Measurements from ENCODE around the gene CEP128.

Gene CEP128

GRCh38 chr14:80584744-80585505 lies 356.6 kb downstream of the CEP128 start:
- no peak overlapping the region for H3K27ac ChIP-seq (ENCODE audit: extremely low read depth, low read depth, low read length)
- CTCF ChIA-PET, result interaction anchor here (0.9 kb wide), 1 partner anchor 529 kb away, joined by 3 read pairs; no protein-coding TSS in a partner anchor
- POLR2A ChIA-PET, result no interaction called here
- peak; percentile 59 for TF ChIP-seq FEZF1 (tag by site-specific recombination; IDR thresholded peaks at IDR 0.05)
- no peak for TF ChIP-seq ZNF394 (tag by site-specific recombination; IDR thresholded peaks at IDR 0.05; ENCODE audit: borderline replicate concordance)
- TF ChIP-seq OSR2 (tag by site-specific recombination; IDR thresholded peaks at IDR 0.05), result peak; percentile 30; the same call in 1 of the 2 replicates
- peak; percentile 89 for TF ChIP-seq ZNF664 (tag by site-specific recombination; IDR thresholded peaks at IDR 0.05)
- TF ChIP-seq WT1 (tag by site-specific recombination; IDR thresholded peaks at IDR 0.05), result peak; percentile 48; the same call in 1 of the 2 replicates
- peak; percentile 11; the same call in 1 of the 2 replicates for TF ChIP-seq ZBTB17 (tag by site-specific recombination; IDR thresholded peaks at IDR 0.05)
- no peak for TF ChIP-seq ZNF510 (tag by site-specific recombination; IDR thresholded peaks at IDR 0.05; ENCODE audit: insufficient replicate concordance)
- TF ChIP-seq KLF8 (tag by site-specific recombination; IDR thresholded peaks at IDR 0.05), result no peak
- TF ChIP-seq ZNF362 (tag by site-specific recombination; IDR thresholded peaks at IDR 0.05), result 0 out of 2 replicates have a peak, but pooled peaks have one; percentile 28
- 0 out of 2 replicates have a peak, but pooled peaks have one; percentile 11 for TF ChIP-seq ZXDB (tag by site-specific recombination; IDR thresholded peaks at IDR 0.05)
- TF ChIP-seq ZNF37A (tag by site-specific recombination; IDR thresholded peaks at IDR 0.05), result no peak
- no peak for TF ChIP-seq ZNF138 (tag by site-specific recombination; IDR thresholded peaks at IDR 0.05; ENCODE audit: borderline replicate concordance)
- TF ChIP-seq PRDM6 (tag by site-specific recombination; IDR thresholded peaks at IDR 0.05), result peak; percentile 34; the same call in 1 of the 2 replicates
- peak; percentile 73 for TF ChIP-seq ZNF366 (tag by site-specific recombination; conservative IDR thresholded peaks at IDR 0.05)
- TF ChIP-seq, protein P1, sequence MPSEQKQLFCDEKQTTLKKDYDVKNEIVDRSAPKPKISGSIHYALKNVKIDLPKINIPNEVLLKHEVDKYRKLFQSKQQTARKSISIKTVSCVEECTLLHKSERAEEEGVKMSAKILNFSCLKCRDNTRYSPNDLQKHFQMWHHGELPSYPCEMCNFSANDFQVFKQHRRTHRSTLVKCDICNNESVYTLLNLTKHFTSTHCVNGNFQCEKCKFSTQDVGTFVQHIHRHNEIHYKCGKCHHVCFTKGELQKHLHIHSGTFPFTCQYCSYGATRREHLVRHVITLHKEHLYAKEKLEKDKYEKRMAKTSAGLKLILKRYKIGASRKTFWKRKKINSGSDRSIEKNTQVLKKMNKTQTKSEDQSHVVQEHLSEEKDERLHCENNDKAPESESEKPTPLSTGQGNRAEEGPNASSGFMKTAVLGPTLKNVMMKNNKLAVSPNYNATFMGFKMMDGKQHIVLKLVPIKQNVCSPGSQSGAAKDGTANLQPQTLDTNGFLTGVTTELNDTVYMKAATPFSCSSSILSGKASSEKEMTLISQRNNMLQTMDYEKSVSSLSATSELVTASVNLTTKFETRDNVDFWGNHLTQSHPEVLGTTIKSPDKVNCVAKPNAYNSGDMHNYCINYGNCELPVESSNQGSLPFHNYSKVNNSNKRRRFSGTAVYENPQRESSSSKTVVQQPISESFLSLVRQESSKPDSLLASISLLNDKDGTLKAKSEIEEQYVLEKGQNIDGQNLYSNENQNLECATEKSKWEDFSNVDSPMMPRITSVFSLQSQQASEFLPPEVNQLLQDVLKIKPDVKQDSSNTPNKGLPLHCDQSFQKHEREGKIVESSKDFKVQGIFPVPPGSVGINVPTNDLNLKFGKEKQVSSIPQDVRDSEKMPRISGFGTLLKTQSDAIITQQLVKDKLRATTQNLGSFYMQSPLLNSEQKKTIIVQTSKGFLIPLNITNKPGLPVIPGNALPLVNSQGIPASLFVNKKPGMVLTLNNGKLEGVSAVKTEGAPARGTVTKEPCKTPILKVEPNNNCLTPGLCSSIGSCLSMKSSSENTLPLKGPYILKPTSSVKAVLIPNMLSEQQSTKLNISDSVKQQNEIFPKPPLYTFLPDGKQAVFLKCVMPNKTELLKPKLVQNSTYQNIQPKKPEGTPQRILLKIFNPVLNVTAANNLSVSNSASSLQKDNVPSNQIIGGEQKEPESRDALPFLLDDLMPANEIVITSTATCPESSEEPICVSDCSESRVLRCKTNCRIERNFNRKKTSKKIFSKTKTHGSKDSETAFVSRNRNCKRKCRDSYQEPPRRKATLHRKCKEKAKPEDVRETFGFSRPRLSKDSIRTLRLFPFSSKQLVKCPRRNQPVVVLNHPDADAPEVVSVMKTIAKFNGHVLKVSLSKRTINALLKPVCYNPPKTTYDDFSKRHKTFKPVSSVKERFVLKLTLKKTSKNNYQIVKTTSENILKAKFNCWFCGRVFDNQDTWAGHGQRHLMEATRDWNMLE (tag by site-specific recombination; conservative IDR thresholded peaks at IDR 0.05; ENCODE audit: low read depth), result no peak
- TF ChIP-seq SP7 (tag by site-specific recombination; IDR thresholded peaks at IDR 0.05), result peak; percentile 48; the same call in 1 of the 2 replicates
- H3K36me3 ChIP-seq (ENCODE audit: control insufficient read depth in 2 of 2, insufficient read depth in 1 of 2, low read length in 2 of 2), result no peaks in the 10 kb centered on the region
- H3K9me3 ChIP-seq (ENCODE audit: control insufficient read depth, insufficient read depth, low read depth, low read length), result no peaks in the 10 kb centered on the region
- H3K4me3 ChIP-seq (ENCODE audit: low read depth, low read length), result no peak overlapping the region
- no peaks in the 10 kb centered on the region; the same call in 1 of the 2 replicates for H3K4me1 ChIP-seq (ENCODE audit: control insufficient read depth, insufficient read depth, low read length)

- CTCF ChIA-PET, result interaction anchor here (1.4 kb wide), 1 partner anchor 9 kb away, joined by 3 read pairs; no protein-coding TSS in a partner anchor
- Histone ChIP-seq H3K9me3 (ENCODE audit: control insufficient read depth, insufficient read depth, low read depth, low read length) (no peaks in the 10 kb centered on the region), H3K4me1 (ENCODE audit: control insufficient read depth, insufficient read depth, low read length) (no peaks in the 10 kb centered on the region), H3K4me3 (ENCODE audit: low read depth, low read length) (no peak overlapping the region), H3K27ac (ENCODE audit: extremely low read depth, low read depth, low read length) (no peak overlapping the region), H3K36me3 (ENCODE audit: control insufficient read depth in 2 of 2, insufficient read depth in 1 of 2, low read length in 2 of 2) (no peaks in the 10 kb centered on the region)
- POLR2A ChIA-PET, result no interaction called here
- TF ChIP-seq ZNF501 (tag by site-specific recombination; IDR thresholded peaks at IDR 0.05) (no peak), ZNF585B (tag by site-specific recombination; IDR thresholded peaks at IDR 0.05) (no peak), ZNF677 (tag by site-specific recombination; IDR thresholded peaks at IDR 0.05) (no peak), ZNF16 (tag by site-specific recombination; IDR thresholded peaks at IDR 0.05; ENCODE audit: low read depth) (no peak), BCL11B (tag by site-specific recombination; IDR thresholded peaks at IDR 0.05; ENCODE audit: low read depth) (no peak), ZSCAN18 (tag by site-specific recombination; IDR thresholded peaks at IDR 0.05) (no peak), ZNF76 (tag by site-specific recombination; IDR thresholded peaks at IDR 0.05; ENCODE audit: borderline replicate concordance, low read depth) (no peak)
Measured at GRCh38 chr14:80577599-80577998, 363.9 kb downstream of the CEP128 start.

All from HEK293 (cell line).